H9 (cell line): Measurements from ENCODE around the gene RASGRF2. TPM values are rescaled to one million over a fixed set of nuclear protein-coding genes. Genes with fewer than 3 reads are reported as not detected.

Experiments
- DNase-seq: peaks from one replicate; pipeline ENCODE4 v3.0.0-alpha.2; 2017
- H2AFZ ChIP-seq: one replicate; pipeline ENCODE4 v1.6.1; 2013; ENCODE audit warnings: mild to moderate bottlenecking, low read length, control low read depth, moderate library complexity
- H2AK5ac ChIP-seq: 2 replicates; pipeline ENCODE4 v1.6.1; 2013; ENCODE audit warnings: low read length, control low read depth, mixed read lengths; ENCODE audit not compliant: insufficient read length
- H2BK120ac ChIP-seq: one replicate; pipeline ENCODE4 v1.6.1; 2013; ENCODE audit warnings: low read depth, mild to moderate bottlenecking, low read length, control low read depth, inconsistent platforms; ENCODE audit not compliant: poor library complexity, severe bottlenecking
- H2BK12ac ChIP-seq: 2 replicates; pipeline ENCODE4 v1.6.1; 2013; ENCODE audit warnings: low read length, control low read depth, mixed read lengths, low read depth; ENCODE audit not compliant: insufficient read length
- H2BK15ac ChIP-seq: 2 replicates; pipeline ENCODE4 v1.6.1; 2013; ENCODE audit warnings: low read depth, low read length, control low read depth
- H2BK20ac ChIP-seq: one replicate; pipeline ENCODE4 v1.6.1; 2013; ENCODE audit warnings: low read depth, mild to moderate bottlenecking, low read length, control low read depth, inconsistent platforms; ENCODE audit not compliant: poor library complexity, severe bottlenecking
- H2BK5ac ChIP-seq: 2 replicates; pipeline ENCODE4 v1.6.1; 2013; ENCODE audit warnings: low read length, control low read depth, mixed read lengths; ENCODE audit not compliant: insufficient read length
- H3K14ac ChIP-seq: 2 replicates; pipeline ENCODE4 v1.6.1; 2013; ENCODE audit warnings: low read length, control low read depth; ENCODE audit not compliant: insufficient read depth
- H3K18ac ChIP-seq: 2 replicates; pipeline ENCODE4 v1.6.1; 2013; ENCODE audit warnings: low read depth, mild to moderate bottlenecking, mixed read lengths, low read length, control low read depth; ENCODE audit not compliant: insufficient read length
- H3K23ac ChIP-seq: 2 replicates; pipeline ENCODE4 v1.6.1; 2013; ENCODE audit warnings: low read length, control low read depth, mixed read lengths, low read depth; ENCODE audit not compliant: insufficient read length
- H3K23me2 ChIP-seq: 2 replicates; pipeline ENCODE4 v1.6.1; 2013; ENCODE audit warnings: low read depth, mild to moderate bottlenecking, mixed read lengths, low read length, control low read depth; ENCODE audit not compliant: insufficient read length, poor library complexity, severe bottlenecking
- H3K27ac ChIP-seq: 2 replicates; pipeline ENCODE4 v1.5.1; 2013; ENCODE audit warnings: low read length, control low read depth, mixed read lengths, low read depth; ENCODE audit not compliant: insufficient read length
- H3K27me3 ChIP-seq: 2 replicates; pipeline ENCODE4 v1.6.1; 2013; ENCODE audit warnings: low read length, control low read depth, inconsistent platforms; ENCODE audit not compliant: insufficient read depth
- H3K4ac ChIP-seq: 2 replicates; pipeline ENCODE4 v1.6.1; 2013; ENCODE audit warnings: low read depth, mild to moderate bottlenecking, control low read depth, inconsistent platforms, low read length, moderate library complexity
- H3K4me1 ChIP-seq: 2 replicates; pipeline ENCODE4 v1.6.1; 2013; ENCODE audit warnings: low read length, control low read depth, inconsistent platforms; ENCODE audit not compliant: insufficient read depth
- H3K4me2 ChIP-seq: 2 replicates; pipeline ENCODE4 v1.6.1; 2013; ENCODE audit warnings: low read length, control low read depth, mixed read lengths; ENCODE audit not compliant: insufficient read length, insufficient read depth
- H3K56ac ChIP-seq: 2 replicates; pipeline ENCODE4 v1.6.1; 2013; ENCODE audit warnings: low read depth, mild to moderate bottlenecking, mixed read lengths, low read length, control low read depth; ENCODE audit not compliant: insufficient read length
- H3K79me1 ChIP-seq: 2 replicates; pipeline ENCODE4 v1.6.1; 2013; ENCODE audit warnings: low read depth, mild to moderate bottlenecking, moderate library complexity, low read length, control low read depth, inconsistent platforms; ENCODE audit not compliant: insufficient read depth, poor library complexity, severe bottlenecking
- H3K79me2 ChIP-seq: 2 replicates; pipeline ENCODE4 v1.6.1; 2013; ENCODE audit warnings: low read length, control low read depth, inconsistent platforms; ENCODE audit not compliant: insufficient read depth
- H3K9ac ChIP-seq: 2 replicates; pipeline ENCODE4 v1.6.1; 2013; ENCODE audit warnings: low read length, control low read depth, mixed read lengths; ENCODE audit not compliant: insufficient read length; ENCODE audit errors: extremely low read depth
- H3K9me3 ChIP-seq: one replicate; pipeline ENCODE4 v1.6.1; 2013; ENCODE audit warnings: low read depth, low read length, inconsistent platforms; ENCODE audit not compliant: control insufficient read depth
- H3T11ph ChIP-seq: one replicate; pipeline ENCODE4 v1.6.1; 2013; ENCODE audit warnings: mild to moderate bottlenecking, low read length, control low read depth, inconsistent platforms
- H4K20me1 ChIP-seq: one replicate; pipeline ENCODE4 v1.6.1; 2013; ENCODE audit not compliant: control insufficient read depth, insufficient read length, insufficient read depth
- H4K5ac ChIP-seq: 2 replicates; pipeline ENCODE4 v1.6.1; 2013; ENCODE audit warnings: low read depth, mild to moderate bottlenecking, mixed read lengths, low read length, control low read depth; ENCODE audit not compliant: insufficient read length
- H4K8ac ChIP-seq: replicated peaks from 2 replicates; pipeline ENCODE4 v1.6.1; 2013; ENCODE audit warnings: low read length, control low read depth, mixed read lengths, low read depth; ENCODE audit not compliant: insufficient read length
- H4K91ac ChIP-seq: 2 replicates; pipeline ENCODE4 v1.6.1; 2013; ENCODE audit warnings: low read depth, mild to moderate bottlenecking, moderate library complexity, mixed read lengths, low read length, control low read depth; ENCODE audit not compliant: insufficient read length
- H3K27ac Mint-ChIP-seq, 3 experiments: 2 replicates in 2 of 3; 3 replicates in 1 of 3; pipeline ENCODE4 v1.8.0; 2020 to 2021; ENCODE audit warnings: mixed read lengths in 3 of 3, mild to moderate bottlenecking in 1 of 3, moderate library complexity in 1 of 3
- H3K27me3 Mint-ChIP-seq: 2 replicates; pipeline ENCODE4 v1.8.0; 2021; ENCODE audit warnings: low read depth, mild to moderate bottlenecking, moderate library complexity, mixed read lengths
- H3K36me3 Mint-ChIP-seq, 3 experiments: 2 replicates in 2 of 3; 3 replicates in 1 of 3; pipeline ENCODE4 v1.8.0; 2020 to 2021; ENCODE audit warnings: low read depth in 3 of 3, mixed read lengths in 3 of 3; ENCODE audit not compliant: insufficient read depth in 1 of 3
- H3K4me1 Mint-ChIP-seq, 2 experiments: 2 replicates each; pipeline ENCODE4 v1.8.0; 2020; ENCODE audit warnings: mixed read lengths in 2 of 2
- H3K4me3 Mint-ChIP-seq, 2 experiments: 2 replicates in 1 of 2; 3 replicates in 1 of 2; pipeline ENCODE4 v1.8.0; 2020 to 2021; ENCODE audit warnings: mild to moderate bottlenecking in 2 of 2, mixed read lengths in 2 of 2, moderate library complexity in 1 of 2
- H3K9me3 Mint-ChIP-seq, 2 experiments: 2 replicates in 1 of 2; 3 replicates in 1 of 2; pipeline ENCODE4 v1.8.0; 2020; ENCODE audit warnings: mild to moderate bottlenecking in 2 of 2, mixed read lengths in 2 of 2, moderate library complexity in 1 of 2
- CTCF ChIP-seq: fragments of 200-600 bp; sonication (generic); conservative IDR thresholded peaks from 3 replicates; pipeline ENCODE4 v1.8.0; 2021; ENCODE audit warnings: antibody characterized with exemption, mild to moderate bottlenecking
- WGBS: extraction: QIAGEN DNeasy Blood & Tissue Kit; methylation state at CpG from one replicate; pipeline ENCODE4 v1.1.7; 2013; ENCODE audit warnings: missing lambda C conversion rate, low lambda C conversion rate, mixed read lengths; ENCODE audit not compliant: insufficient read length; ENCODE audit errors: extremely low coverage; 5-methylcytosine and 5-hydroxymethylcytosine counted together
- total RNA-seq: library from RNA; stranded (reverse); gene quantifications from 2 replicates; pipeline ENCODE4 v1.2.1, GENCODE V29; 2021

Gene RASGRF2
- total RNA-seq, 1 experiment from 2014 or later, result 13.5 TPM

- Histone ChIP-seq H3K14ac (no peak overlapping the region), H3K27me3 (no peaks in the 10 kb centered on the region)
- no peaks in the 10 kb centered on the region for H3K27me3 Mint-ChIP-seq
Observed at GRCh38 chr5:81246697-81247096, 286.5 kb downstream of the RASGRF2 start.

More at GRCh38 chr5:81246697-81247096, 286.5 kb downstream of the RASGRF2 start:
- no peak overlapping the region for H3K23ac ChIP-seq
- TF ChIP-seq CTCF, result no peak
- WGBS, result no CpG with 5 or more reads among the region's 6 CpGs
- no peak overlapping the region for H3K18ac ChIP-seq
- H3K4me1 Mint-ChIP-seq, result peaks cover 35 to 36% of the 10 kb centered on the region in 2 experiments
- no peak overlapping the region for H3K9ac ChIP-seq
- no peak overlapping the region for H3K56ac ChIP-seq
- H3K4ac ChIP-seq, result no peak overlapping the region
- H2BK120ac ChIP-seq, result no peak overlapping the region
- no peaks in the 10 kb centered on the region for H3K9me3 Mint-ChIP-seq
- H3K27ac ChIP-seq, result no peak overlapping the region
- peaks cover 4 to 12% (median 10%) of the 10 kb centered on the region in 3 experiments; a peak in 5 of 7 replicates for H3K36me3 Mint-ChIP-seq
- H4K20me1 ChIP-seq, result peaks cover 2% of the 10 kb centered on the region
- no peak overlapping the region for H2BK20ac ChIP-seq
- H4K91ac ChIP-seq, result no peak overlapping the region
- no peak overlapping the region for H4K8ac ChIP-seq
- no peaks in the 10 kb centered on the region for H3K23me2 ChIP-seq
- no peak overlapping the region for H3K4me3 Mint-ChIP-seq
- DNase-seq, result no peak
- no peak overlapping the region for H3T11ph ChIP-seq
- H2BK5ac ChIP-seq, result no peak overlapping the region
- H2AK5ac ChIP-seq, result no peak overlapping the region
- H2AFZ ChIP-seq, result no peak overlapping the region
- no peaks in the 10 kb centered on the region for H3K79me1 ChIP-seq
- no peak overlapping the region for H2BK12ac ChIP-seq
- no peaks in the 10 kb centered on the region for H3K4me1 ChIP-seq
- H4K5ac ChIP-seq, result no peak overlapping the region
- H3K4me2 ChIP-seq, result no peak overlapping the region
- no peaks in the 10 kb centered on the region for H3K79me2 ChIP-seq
- H2BK15ac ChIP-seq, result no peak overlapping the region
- peak overlapping the region; percentile 18 to 21 (median 21); a peak in 3 of 7 replicates for H3K27ac Mint-ChIP-seq
- H3K9me3 ChIP-seq, result no peaks in the 10 kb centered on the region
